Activated B cell treated with CpG ODN at 0.5 μM for 24 hours (primary cell): ENCODE results near the gene DAZAP1. TPM values are rescaled to one million over a fixed set of nuclear protein-coding genes. Genes with fewer than 3 reads are reported as not detected.

Source experiments
- ATAC-seq: fragments of 200-7000 bp; cut with Tn5 transposase; one replicate; pipeline ENCODE4 v1.10.0; 2021; ENCODE audit warnings: low read depth, mild to moderate bottlenecking, moderate library complexity
- CTCF ChIA-PET: fragments of 350-600 bp; sonication (Branson Sonifier 250); formaldehyde crosslinking; loops from one replicate; lab custom pipeline; 2021; ENCODE audit warnings: antibody characterized with exemption; lab: Charles Lee
- POLR2A ChIA-PET: fragments of 350-600 bp; sonication (Branson Sonifier 250); formaldehyde crosslinking; loops from one replicate; lab custom pipeline; 2021; ENCODE audit warnings: antibody characterized with exemption; lab: Charles Lee
- DNase-seq: peaks from one replicate; pipeline ENCODE4 v3.0.0; 2022
- H3K27ac Mint-ChIP-seq: one replicate; pipeline ENCODE4 v1.8.0; 2020; ENCODE audit warnings: mixed read lengths
- H3K27me3 Mint-ChIP-seq: one replicate; pipeline ENCODE4 v1.8.0; 2021; ENCODE audit warnings: mixed read lengths
- H3K36me3 Mint-ChIP-seq: one replicate; pipeline ENCODE4 v1.8.0; 2021; ENCODE audit warnings: low read depth, mixed read lengths
- H3K4me1 Mint-ChIP-seq: one replicate; pipeline ENCODE4 v1.8.0; 2021; ENCODE audit warnings: mixed read lengths
- H3K4me3 Mint-ChIP-seq: one replicate; pipeline ENCODE4 v1.8.0; 2020; ENCODE audit warnings: mild to moderate bottlenecking, mixed read lengths
- H3K9me3 Mint-ChIP-seq: one replicate; pipeline ENCODE4 v1.8.0; 2020; ENCODE audit warnings: mixed read lengths
- CTCF ChIP-seq: fragments of 200-600 bp; IDR thresholded peaks from one replicate; pipeline ENCODE4 v1.8.0; 2022; ENCODE audit warnings: antibody characterized with exemption, mild to moderate bottlenecking
- intact Hi-C: fragments of 100-400 bp; cut with micrococcal nuclease; formaldehyde crosslinking; loops from one replicate; pipeline ENCODE4 v1.15.1; 2024
- total RNA-seq: library from RNA; stranded (reverse); gene quantifications from 2 replicates; pipeline ENCODE4 v1.2.3, GENCODE V29; 2022

The DAZAP1 gene
- total RNA-seq, 1 donor from 2014 or later, result 195 TPM

GRCh38 chr19:1411255-1412191 lies 4.1 kb downstream of the DAZAP1 start:
- H3K27ac Mint-ChIP-seq, result no peak overlapping the region
- ATAC-seq (no peak), DNase-seq (no peak)
- intact Hi-C loops, result no loop called here
- H3K36me3 Mint-ChIP-seq, result peaks cover 46% of the 10 kb centered on the region
- POLR2A ChIA-PET, result no interaction called here
- TF ChIP-seq CTCF, result no peak
- H3K4me1 Mint-ChIP-seq, result peaks cover 57% of the 10 kb centered on the region
- CTCF ChIA-PET, result no interaction called here
- no peak overlapping the region for H3K4me3 Mint-ChIP-seq
- H3K27me3 Mint-ChIP-seq, result no peaks in the 10 kb centered on the region
- no peaks in the 10 kb centered on the region for H3K9me3 Mint-ChIP-seq

DNA sequence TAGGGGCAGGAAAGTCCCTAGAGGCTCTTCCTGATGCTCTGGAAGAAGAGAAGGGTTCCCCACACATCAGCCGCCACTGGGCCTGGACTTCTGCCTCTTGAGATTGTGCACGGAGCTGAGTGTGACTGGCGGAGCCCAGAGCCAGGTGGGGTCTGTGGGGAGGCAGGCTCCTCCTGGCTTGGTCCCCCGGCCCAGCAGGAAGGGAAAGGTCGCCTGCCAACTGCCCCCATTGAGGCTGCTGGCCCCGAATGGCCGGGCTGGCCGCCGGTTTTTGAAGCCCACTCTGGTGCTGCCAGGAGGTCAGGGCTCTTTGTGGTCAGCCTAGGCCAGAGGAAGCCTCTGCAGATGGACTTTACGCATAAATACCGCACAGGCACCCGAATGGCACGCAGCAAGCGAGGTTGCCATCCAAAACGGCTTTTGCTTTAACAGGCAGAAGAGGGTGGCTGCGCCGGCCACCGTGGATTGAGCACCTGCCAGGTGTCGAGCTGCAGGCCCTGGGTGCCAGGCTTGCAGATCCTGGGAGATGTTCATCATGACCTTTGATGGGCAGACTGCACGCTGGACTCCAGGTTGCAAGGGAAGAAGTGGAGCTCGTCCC lies 5.0 kb downstream of the DAZAP1 start:
- intact Hi-C loops, result no loop called here
- Mint-ChIP-seq H3K27me3 (no peaks in the 10 kb centered on the region), H3K36me3 (peaks cover 50% of the 10 kb centered on the region), H3K4me3 (no peak overlapping the region), H3K27ac (no peak overlapping the region), H3K4me1 (peaks cover 55% of the 10 kb centered on the region), H3K9me3 (no peaks in the 10 kb centered on the region)
- TF ChIP-seq CTCF, result no peak
- ChIA-PET POLR2A (no interaction called here), CTCF (no interaction called here)
- ATAC-seq, result no peak
- DNase-seq, result no peak

- no peak for ATAC-seq
- TF ChIP-seq CTCF, result no peak
- Mint-ChIP-seq H3K27me3 (no peaks in the 10 kb centered on the region), H3K27ac (no peak overlapping the region), H3K9me3 (no peaks in the 10 kb centered on the region), H3K36me3 (peaks cover 57% of the 10 kb centered on the region), H3K4me3 (no peak overlapping the region), H3K4me1 (peaks cover 55% of the 10 kb centered on the region)
- DNase-seq, result no peak
- intact Hi-C loops, result no loop called here
- POLR2A ChIA-PET, result no interaction called here
- CTCF ChIA-PET, result no interaction called here
Observed at GRCh38 chr19:1412995-1413800, 5.8 kb downstream of the DAZAP1 start.

GRCh38 chr19:1416014-1416841 lies 8.8 kb downstream of the DAZAP1 start:
- no peak for TF ChIP-seq CTCF
- H3K4me1 Mint-ChIP-seq, result peaks cover 28% of the 10 kb centered on the region
- ATAC-seq (no peak), DNase-seq (no peak)
- no peak overlapping the region for H3K27ac Mint-ChIP-seq
- ChIA-PET CTCF (interaction anchor here (0.7 kb wide), 1 partner anchor 172 kb away, joined by 3 read pairs; no protein-coding TSS in a partner anchor), POLR2A (no interaction called here)
- H3K4me3 Mint-ChIP-seq, result no peak overlapping the region
- intact Hi-C loops, result no loop called here
- H3K9me3 Mint-ChIP-seq, result no peaks in the 10 kb centered on the region
- H3K27me3 Mint-ChIP-seq, result no peaks in the 10 kb centered on the region
- peaks cover 57% of the 10 kb centered on the region for H3K36me3 Mint-ChIP-seq
